Parathyroid adenoma (tissue), 2 donors: ENCODE data around the gene FMNL2.

ENCODE experiments used
- H2AFZ ChIP-seq: fragments of 300-600 bp; sonication (generic); one replicate; pipeline ENCODE4 v1.7.0; 2017; ENCODE audit warnings: antibody characterized with exemption, mild to moderate bottlenecking
- H3K27ac ChIP-seq: fragments of 300-600 bp; sonication (generic); one replicate; pipeline ENCODE4 v1.7.0; 2017
- H3K27me3 ChIP-seq: fragments of 300-600 bp; sonication (generic); one replicate; pipeline ENCODE4 v1.7.0; 2017; ENCODE audit warnings: low read length; ENCODE audit not compliant: control insufficient read depth, insufficient read depth
- H3K36me3 ChIP-seq: fragments of 300-600 bp; sonication (generic); one replicate; pipeline ENCODE4 v1.7.0; 2017; ENCODE audit warnings: low read length; ENCODE audit not compliant: control insufficient read depth, insufficient read depth
- H3K4me1 ChIP-seq: fragments of 300-600 bp; sonication (generic); one replicate; pipeline ENCODE4 v1.7.0; 2017; ENCODE audit warnings: control low read depth
- H3K4me2 ChIP-seq: fragments of 300-600 bp; sonication (generic); one replicate; pipeline ENCODE4 v1.7.0; 2017; ENCODE audit warnings: low read length
- H3K4me3 ChIP-seq: fragments of 300-600 bp; sonication (generic); one replicate; pipeline ENCODE4 v1.7.0; 2017; ENCODE audit warnings: low read depth, low read length
- H3K79me2 ChIP-seq: fragments of 300-600 bp; sonication (generic); one replicate; pipeline ENCODE4 v1.7.0; 2017; ENCODE audit warnings: control low read depth
- H3K9ac ChIP-seq: fragments of 300-600 bp; sonication (generic); one replicate; pipeline ENCODE4 v1.7.0; 2017; ENCODE audit warnings: mild to moderate bottlenecking
- H3K9me3 ChIP-seq: fragments of 300-600 bp; sonication (generic); one replicate; pipeline ENCODE4 v1.7.0; 2017; ENCODE audit warnings: low read length; ENCODE audit not compliant: control insufficient read depth
- CTCF ChIP-seq: fragments of 300-600 bp; sonication (generic); IDR thresholded peaks from one replicate; pipeline ENCODE4 v1.7.0; 2017; ENCODE audit warnings: antibody characterized with exemption, mild to moderate bottlenecking
- donor health status: primary hyperparathyroidism.

FMNL2 gene

GRCh38 chr2:152420363-152420762 lies 85.4 kb downstream of the FMNL2 start:
- Histone ChIP-seq H3K9ac (no peak overlapping the region), H3K27me3 (no peaks in the 10 kb centered on the region), H3K27ac (no peak overlapping the region), H3K4me1 (no peaks in the 10 kb centered on the region), H3K4me2 (no peak overlapping the region), H3K4me3 (no peak overlapping the region), H2AFZ (no peak overlapping the region), H3K79me2 (peaks cover 9% of the 10 kb centered on the region), H3K9me3 (no peaks in the 10 kb centered on the region), H3K36me3 (no peaks in the 10 kb centered on the region)
- no peak for TF ChIP-seq CTCF

GRCh38 chr2:152420936-152421335 lies 86.0 kb downstream of the FMNL2 start:
- no peak overlapping the region for H3K4me3 ChIP-seq
- no peaks in the 10 kb centered on the region for H3K27me3 ChIP-seq
- no peak for TF ChIP-seq CTCF
- H3K79me2 ChIP-seq = peaks cover 9% of the 10 kb centered on the region
- no peak overlapping the region for H2AFZ ChIP-seq
- H3K4me1 ChIP-seq = no peaks in the 10 kb centered on the region
- no peaks in the 10 kb centered on the region for H3K36me3 ChIP-seq
- H3K27ac ChIP-seq = no peak overlapping the region
- H3K4me2 ChIP-seq = no peak overlapping the region
- no peaks in the 10 kb centered on the region for H3K9me3 ChIP-seq
- H3K9ac ChIP-seq = no peak overlapping the region

- Histone ChIP-seq H3K79me2 (peaks cover 9% of the 10 kb centered on the region), H3K9me3 (no peaks in the 10 kb centered on the region), H3K9ac (no peak overlapping the region), H3K4me2 (no peak overlapping the region), H3K4me3 (no peak overlapping the region), H3K36me3 (no peaks in the 10 kb centered on the region), H3K4me1 (no peaks in the 10 kb centered on the region), H3K27ac (no peak overlapping the region), H2AFZ (no peak overlapping the region), H3K27me3 (no peaks in the 10 kb centered on the region)
- no peak for TF ChIP-seq CTCF
These were observed 86.8 kb downstream of the FMNL2 start for GRCh38 chr2:152421521-152422370.

GRCh38 chr2:152423684-152424083 lies 88.7 kb downstream of the FMNL2 start:
- Histone ChIP-seq H3K4me3 (no peak overlapping the region), H3K79me2 (peaks cover 9% of the 10 kb centered on the region), H3K4me1 (no peaks in the 10 kb centered on the region), H3K4me2 (no peak overlapping the region), H3K27me3 (no peaks in the 10 kb centered on the region), H3K9ac (no peak overlapping the region), H3K27ac (no peak overlapping the region), H2AFZ (no peak overlapping the region), H3K9me3 (no peaks in the 10 kb centered on the region), H3K36me3 (no peaks in the 10 kb centered on the region)
- no peak for TF ChIP-seq CTCF
